HG02885 (cell line): ENCODE data around the gene SLC66A2.

Experiments
- ATAC-seq: cut with Tn5 transposase; IDR thresholded peaks from one replicate; pipeline ENCODE4 v1.9.1; 2021; ENCODE audit warnings: mild to moderate bottlenecking; ENCODE audit not compliant: unreplicated experiment, poor library complexity

Gene SLC66A2

GRCh38 chr18:79940126-79940813, 11.2 kb downstream of the SLC66A2 start:
- no peak for ATAC-seq

DNA sequence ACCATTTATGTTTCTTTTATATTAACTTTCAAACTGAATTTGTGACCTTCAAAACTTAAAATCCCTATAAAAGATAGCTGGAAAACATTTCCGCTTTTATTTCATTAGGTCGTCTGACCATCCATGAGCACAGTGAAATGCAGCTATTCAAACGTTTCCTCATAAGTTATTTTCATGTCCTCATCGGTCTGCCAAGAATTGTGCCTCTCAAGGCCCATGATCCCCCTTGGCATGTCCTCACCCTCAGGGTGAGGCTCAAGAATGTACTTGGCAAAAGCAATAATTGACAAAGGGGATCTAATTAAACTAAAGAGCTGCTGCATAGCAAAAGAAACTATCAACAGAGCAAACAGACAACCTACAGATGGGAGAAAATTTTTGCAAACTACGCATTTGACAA, 12.4 kb downstream of the SLC66A2 start:
- ATAC-seq, result no peak

GRCh38 chr18:79938196-79938595, 13.3 kb downstream of the SLC66A2 start:
- ATAC-seq, result no peak

GRCh38 chr18:79937103-79937860, 14.2 kb downstream of the SLC66A2 start:
- no peak for ATAC-seq

DNA sequence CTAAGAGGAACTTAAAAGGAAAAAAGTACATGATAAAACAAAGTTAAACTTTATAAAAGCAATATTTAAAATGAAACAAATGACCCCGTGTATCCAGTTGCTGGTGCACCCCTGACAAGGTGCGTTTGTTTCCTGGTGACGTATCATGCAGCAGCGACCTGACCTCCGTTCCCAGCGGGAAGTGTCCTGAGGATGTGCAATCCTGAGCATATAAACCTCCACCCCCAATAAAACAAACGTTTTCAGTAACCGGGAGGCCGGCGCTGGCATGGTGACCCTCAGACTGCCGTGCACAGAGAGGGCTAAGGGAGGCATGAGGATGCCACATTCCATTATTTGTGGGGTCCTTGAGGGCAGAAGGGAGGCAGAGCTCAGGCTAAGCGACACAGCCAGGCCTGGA, 14.8 kb downstream of the SLC66A2 start:
- ATAC-seq, result no peak

DNA sequence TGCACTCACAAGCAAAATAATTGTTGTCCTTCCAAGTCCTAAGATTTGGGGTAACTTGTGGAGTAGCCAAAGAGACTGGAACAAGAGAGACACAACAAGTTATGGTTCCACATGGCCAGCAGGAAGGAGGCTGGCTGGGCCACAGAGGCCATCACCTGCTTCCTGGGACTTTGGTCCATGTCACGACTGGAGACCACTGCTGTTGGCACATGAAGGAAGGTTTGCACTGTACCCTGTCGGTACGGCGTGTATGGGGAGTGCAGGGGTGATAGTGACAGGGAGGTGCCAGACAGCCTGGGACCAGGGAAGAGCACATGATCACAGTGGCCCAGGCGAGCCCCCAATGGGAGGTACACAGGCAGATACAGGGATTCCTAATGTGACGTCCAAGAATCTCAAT, 15.5 kb downstream of the SLC66A2 start:
- ATAC-seq, result no peak

DNA sequence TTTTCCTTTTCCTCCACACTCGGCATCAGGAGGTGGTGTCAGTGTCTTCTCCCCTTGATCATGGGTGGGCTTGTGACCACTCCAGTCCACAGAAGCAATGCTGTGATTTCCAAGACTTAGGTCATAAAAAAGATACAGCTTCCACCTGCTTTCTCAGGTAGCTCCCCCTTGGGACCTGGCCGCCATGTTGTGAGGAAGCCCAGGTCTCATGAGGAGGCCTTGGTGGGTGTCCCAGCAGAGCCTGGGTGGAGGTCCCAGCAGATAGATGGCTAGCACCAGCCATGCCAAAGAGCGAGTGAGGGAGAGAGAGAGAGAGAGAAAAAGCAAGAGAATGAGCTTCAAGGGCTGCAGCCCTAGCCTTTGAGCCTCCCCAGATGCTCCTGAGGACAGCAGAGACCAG, 16.0 kb downstream of the SLC66A2 start:
- no peak for ATAC-seq

DNA sequence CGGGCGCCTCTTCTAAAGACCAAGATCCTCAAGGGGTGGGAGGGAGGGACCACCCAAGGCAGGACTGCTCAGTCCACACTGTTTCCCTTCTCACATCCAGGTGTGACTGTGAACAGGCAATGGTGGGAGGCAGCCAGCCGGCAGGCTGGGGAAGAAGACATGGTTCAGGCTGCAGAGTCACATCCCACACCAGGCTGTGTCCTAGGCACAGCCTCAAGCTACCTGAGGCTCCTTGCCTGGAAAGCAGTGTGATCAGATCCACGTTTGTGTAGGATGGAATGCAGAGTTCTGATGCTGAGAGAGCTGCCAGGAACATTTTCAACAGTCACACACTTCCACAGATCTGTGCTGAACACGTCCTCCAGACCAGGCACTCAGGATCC, 16.4 kb downstream of the SLC66A2 start:
- no peak for ATAC-seq

DNA sequence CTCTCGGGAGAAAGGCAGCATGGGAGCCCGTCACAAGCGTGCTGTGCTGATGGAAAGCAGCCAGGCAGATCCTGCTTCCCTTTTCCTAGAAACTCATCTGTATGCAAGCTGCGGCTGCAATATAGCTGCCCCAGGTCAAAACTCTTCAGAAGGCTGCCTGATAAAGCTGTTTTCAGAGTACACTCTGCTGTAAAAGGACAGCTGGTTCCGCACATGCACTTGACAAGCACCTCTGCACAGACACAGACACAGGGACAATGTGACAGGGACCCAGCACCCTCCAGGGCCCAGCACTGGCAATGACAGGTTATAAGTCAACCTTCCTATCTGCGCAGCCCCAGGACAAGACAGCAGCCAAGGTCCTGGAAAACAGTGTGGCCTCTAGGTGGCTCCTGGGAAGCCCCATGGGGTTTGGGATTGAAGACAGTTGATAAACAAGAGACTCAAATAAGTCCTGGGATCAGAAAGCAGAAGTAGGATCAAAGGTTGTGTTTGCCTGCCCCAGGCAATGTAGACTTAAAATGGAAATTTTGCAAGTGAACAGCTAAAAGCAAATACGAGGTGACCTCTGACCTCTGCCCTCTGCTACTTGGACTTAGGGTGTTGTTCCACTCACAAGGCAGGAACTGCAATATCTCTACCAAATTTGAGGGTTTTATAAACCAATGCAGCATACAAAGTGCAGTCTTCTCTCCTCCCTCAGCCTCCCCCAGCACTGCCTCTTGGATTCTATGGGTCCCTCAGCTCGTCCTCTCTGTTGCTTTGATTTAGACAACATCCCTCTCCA, 16.9 kb downstream of the SLC66A2 start:
- no peak for ATAC-seq

DNA sequence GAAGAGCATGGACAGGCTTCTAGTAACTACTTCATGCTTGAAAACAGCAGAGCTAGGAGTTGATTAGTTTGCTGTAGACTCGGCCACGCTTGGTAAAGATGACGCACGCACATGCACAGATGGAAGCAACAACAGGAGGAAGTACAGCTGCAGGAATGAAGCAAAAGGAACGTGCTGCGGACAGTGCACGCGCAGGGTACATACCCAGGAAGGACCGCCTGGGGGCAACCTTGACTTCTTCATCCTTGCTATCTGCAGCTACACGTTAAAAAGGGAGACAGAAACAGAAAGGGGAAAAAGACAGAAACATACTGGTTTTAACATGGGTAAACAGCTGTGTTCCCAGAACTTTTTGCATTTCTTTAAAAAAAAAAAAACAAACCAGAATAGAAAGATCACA, 17.7 kb downstream of the SLC66A2 start:
- ATAC-seq, result no peak

DNA sequence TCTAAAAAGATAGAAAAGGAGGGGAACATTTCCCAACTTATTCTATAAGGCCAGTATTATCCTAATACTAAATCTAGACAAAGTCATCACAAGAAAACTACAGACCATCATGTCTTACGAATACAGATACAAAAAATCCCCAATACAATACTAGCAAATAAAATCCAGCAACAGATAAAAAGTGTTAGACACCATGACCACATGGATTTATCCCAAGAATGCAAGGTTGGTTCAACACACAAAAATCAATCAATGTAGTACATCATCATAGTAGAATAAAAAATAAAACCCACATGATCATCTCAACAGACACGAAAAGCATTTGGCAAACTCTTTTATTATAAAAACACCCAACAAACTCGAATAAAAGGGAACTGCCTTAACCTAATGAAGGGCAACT, 18.5 kb downstream of the SLC66A2 start:
- ATAC-seq, result no peak

GRCh38 chr18:79931475-79931874, 20.0 kb downstream of the SLC66A2 start:
- no peak for ATAC-seq

DNA sequence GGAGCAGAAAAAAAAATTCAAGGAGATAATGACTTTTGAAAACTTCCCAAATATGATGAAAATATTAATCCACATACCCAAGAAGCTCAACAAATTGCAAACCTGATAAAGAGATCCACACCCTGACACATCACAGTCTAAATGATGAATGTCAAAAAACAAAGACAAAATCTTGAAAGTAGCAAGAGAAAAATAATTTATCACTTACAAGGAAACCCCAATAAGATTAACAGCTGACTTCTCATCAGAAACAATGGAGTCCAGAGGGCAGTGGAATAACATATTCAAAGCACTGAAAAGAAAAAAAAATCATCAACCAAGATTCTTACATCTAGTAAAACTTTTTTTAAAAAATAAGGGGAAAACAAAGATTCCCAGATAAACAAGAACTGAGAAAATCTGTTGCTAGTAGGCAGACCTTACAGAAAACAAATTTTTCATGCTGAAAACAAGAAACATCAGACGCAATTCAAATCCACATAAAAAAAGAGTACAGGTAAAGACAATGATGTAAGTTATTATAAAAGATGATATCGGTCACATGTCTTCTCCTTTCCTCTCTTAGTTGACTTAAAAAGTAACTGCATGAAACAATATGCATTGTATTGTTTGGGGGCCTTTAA, 21.3 kb downstream of the SLC66A2 start:
- ATAC-seq, result no peak

DNA sequence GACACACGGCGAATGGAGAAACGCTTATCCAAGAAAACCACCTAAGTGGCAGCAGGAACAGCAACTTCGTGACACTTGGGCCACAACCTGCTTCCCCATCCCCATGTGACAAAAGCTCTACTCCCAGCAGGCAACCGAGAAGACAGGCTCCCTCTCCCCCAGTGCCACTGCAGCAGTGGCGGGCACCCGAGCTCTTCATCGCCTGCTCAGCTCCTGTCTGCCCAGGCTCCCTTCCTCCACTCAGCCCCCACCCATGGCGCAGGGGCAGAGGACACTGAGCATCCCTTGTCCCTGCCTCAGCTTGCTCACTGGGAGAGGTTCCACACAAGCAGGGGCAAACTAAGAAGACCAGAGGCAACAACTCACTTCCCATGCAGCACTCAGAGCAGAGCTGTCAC, 22.9 kb downstream of the SLC66A2 start:
- ATAC-seq, result no peak

GRCh38 chr18:79927607-79928562, 23.6 kb downstream of the SLC66A2 start:
- no peak for ATAC-seq

- ATAC-seq, result no peak
Measured at GRCh38 chr18:79926715-79927606, 24.5 kb downstream of the SLC66A2 start.

- no peak for ATAC-seq
Measured at GRCh38 chr18:79926306-79926705, 25.1 kb downstream of the SLC66A2 start.

DNA sequence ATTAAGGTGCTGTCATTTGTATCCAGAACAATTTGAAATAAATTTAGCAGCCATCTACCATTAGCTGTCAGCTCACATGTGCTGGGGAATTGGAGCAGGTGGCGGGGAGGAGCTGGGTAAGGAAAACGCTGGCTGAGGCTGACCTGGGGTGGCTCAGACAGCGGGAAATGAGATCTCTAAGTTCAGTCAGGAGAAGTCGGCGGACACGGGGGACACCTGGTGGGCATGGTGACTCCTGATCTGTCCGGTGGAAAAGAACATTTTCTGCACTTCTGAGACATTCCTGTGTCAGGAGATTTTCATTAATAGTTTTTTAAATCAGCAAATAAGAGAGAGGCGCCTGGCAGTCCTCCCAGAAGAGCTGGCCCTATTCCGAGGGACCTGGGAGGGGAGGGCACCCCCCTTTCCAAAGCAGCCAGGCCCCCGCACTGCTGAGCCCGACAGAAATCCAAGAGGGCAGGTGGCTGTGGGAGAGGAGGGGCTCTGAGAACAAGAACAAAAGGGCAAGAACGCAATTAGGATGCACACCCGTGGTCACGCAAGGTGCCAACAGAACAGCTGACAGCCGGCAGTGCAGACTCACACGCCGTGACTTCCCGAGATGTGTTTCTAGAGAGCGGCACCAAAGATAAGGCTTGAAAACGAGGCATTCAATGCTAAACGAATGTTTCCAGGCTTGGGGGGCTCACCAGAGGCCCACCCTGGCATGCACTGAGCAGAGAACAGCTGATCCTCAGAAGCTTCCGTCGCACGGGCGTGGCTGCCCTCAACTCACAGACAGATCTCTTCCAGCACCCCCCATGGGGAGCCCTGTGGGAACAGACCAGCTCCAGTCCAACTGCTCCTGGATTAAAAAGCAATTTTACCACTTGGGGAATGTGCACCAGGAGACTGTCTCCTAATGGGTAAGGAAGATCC, 26.4 kb downstream of the SLC66A2 start:
- ATAC-seq, result no peak
